ENCODE measurements around the gene AGK. TPM values are rescaled to one million over a fixed set of nuclear protein-coding genes. Genes with fewer than 3 reads are reported as not detected.

Gene AGK
- total RNA-seq, 1 experiment from 2014 or later: 41.9 TPM

DNA sequence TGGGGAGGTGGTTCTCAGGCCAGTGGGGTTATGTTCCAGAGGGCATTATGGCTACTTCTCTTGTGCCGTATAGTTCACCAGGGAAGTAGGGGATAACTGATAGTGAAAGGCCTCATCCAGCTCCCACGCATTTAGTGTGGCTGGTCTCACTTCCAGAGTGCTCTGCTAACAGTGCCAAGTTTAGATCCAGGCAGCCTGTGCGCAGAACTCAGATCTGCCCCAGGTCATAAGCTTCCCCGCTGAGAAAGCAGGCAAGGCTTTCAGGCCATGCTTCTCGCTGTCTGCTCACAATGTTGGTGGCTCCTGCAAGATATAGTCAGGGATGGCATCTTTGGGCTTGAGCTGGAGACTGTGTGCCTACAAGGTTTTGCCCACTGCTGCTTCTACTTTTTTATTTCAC is 11.3 kb downstream of the AGK start:
- BruUV-seq (replicated peaks): no TSS peak
- no peak overlapping the region for H3K27ac ChIP-seq (ENCODE audit: low read depth, low read length, poor library complexity, severe bottlenecking)
- H3K27me3 ChIP-seq (replicated peaks; ENCODE audit: insufficient read depth, low read depth, low read length, poor library complexity): no peaks in the 10 kb centered on the region
- no peak overlapping the region for H3K4me3 ChIP-seq (ENCODE audit: low read depth, low read length, poor library complexity, severe bottlenecking)
- no peak for TF ChIP-seq EZH2 (IDR thresholded peaks at IDR 0.05; ENCODE audit: borderline replicate concordance, low read depth, low read length, poor library complexity, severe bottlenecking)
- TF ChIP-seq, protein P1, sequence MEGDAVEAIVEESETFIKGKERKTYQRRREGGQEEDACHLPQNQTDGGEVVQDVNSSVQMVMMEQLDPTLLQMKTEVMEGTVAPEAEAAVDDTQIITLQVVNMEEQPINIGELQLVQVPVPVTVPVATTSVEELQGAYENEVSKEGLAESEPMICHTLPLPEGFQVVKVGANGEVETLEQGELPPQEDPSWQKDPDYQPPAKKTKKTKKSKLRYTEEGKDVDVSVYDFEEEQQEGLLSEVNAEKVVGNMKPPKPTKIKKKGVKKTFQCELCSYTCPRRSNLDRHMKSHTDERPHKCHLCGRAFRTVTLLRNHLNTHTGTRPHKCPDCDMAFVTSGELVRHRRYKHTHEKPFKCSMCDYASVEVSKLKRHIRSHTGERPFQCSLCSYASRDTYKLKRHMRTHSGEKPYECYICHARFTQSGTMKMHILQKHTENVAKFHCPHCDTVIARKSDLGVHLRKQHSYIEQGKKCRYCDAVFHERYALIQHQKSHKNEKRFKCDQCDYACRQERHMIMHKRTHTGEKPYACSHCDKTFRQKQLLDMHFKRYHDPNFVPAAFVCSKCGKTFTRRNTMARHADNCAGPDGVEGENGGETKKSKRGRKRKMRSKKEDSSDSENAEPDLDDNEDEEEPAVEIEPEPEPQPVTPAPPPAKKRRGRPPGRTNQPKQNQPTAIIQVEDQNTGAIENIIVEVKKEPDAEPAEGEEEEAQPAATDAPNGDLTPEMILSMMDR (conservative IDR thresholded peaks at IDR 0.05; ENCODE audit: low read depth, low read length): no peak
- peaks cover 11% of the 10 kb centered on the region for H3K9me3 ChIP-seq (ENCODE audit: low read depth, low read length, poor library complexity, severe bottlenecking)
- H3K4me1 ChIP-seq (ENCODE audit: insufficient read depth, low read length, poor library complexity, severe bottlenecking): no peaks in the 10 kb centered on the region
- intact Hi-C loops (cut with micrococcal nuclease; ENCODE audit: unreplicated experiment): no loop called here
- ChIA-PET CTCF (no interaction called here), POLR2A (ENCODE audit: low non-redundant PET) (no interaction called here)
- no peak for DNase-seq (ENCODE audit: low spot score)
- H3K36me3 ChIP-seq (ENCODE audit: insufficient read depth, low read length, poor library complexity, severe bottlenecking): peaks cover 19% of the 10 kb centered on the region

DNA sequence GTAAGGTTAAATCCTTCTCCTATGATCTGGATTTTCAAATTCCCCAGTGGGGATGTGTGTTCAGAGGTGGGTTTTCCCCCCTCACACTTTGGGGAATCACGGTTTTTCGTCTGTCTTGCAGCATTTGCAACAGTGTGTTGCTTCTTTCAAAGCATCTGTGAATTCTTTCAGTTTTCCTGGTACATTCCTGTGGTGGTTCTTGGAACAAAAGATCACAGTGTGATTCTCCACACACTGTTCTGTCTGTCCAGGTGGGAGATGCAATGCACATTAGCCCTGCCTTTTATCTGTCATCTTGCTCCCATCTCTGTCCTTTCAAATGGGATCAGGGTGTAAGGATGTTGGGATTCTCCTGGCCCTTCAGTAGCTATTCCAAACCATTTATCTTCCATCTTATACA is 11.8 kb downstream of the AGK start:
- intact Hi-C loops (cut with micrococcal nuclease; ENCODE audit: unreplicated experiment): no loop called here
- H3K9me3 ChIP-seq (ENCODE audit: low read depth, low read length, poor library complexity, severe bottlenecking): peaks cover 11% of the 10 kb centered on the region
- no peak overlapping the region for H3K4me3 ChIP-seq (ENCODE audit: low read depth, low read length, poor library complexity, severe bottlenecking)
- TF ChIP-seq, protein P1 (conservative IDR thresholded peaks at IDR 0.05; ENCODE audit: low read depth, low read length): no peak
- no peak for TF ChIP-seq EZH2 (IDR thresholded peaks at IDR 0.05; ENCODE audit: borderline replicate concordance, low read depth, low read length, poor library complexity, severe bottlenecking)
- no peak for DNase-seq (ENCODE audit: low spot score)
- H3K4me1 ChIP-seq (ENCODE audit: insufficient read depth, low read length, poor library complexity, severe bottlenecking): no peaks in the 10 kb centered on the region
- H3K27ac ChIP-seq (ENCODE audit: low read depth, low read length, poor library complexity, severe bottlenecking): no peak overlapping the region
- CTCF ChIA-PET: no interaction called here
- H3K27me3 ChIP-seq (replicated peaks; ENCODE audit: insufficient read depth, low read depth, low read length, poor library complexity): no peaks in the 10 kb centered on the region
- peaks cover 14% of the 10 kb centered on the region for H3K36me3 ChIP-seq (ENCODE audit: insufficient read depth, low read length, poor library complexity, severe bottlenecking)
- POLR2A ChIA-PET (ENCODE audit: low non-redundant PET): no interaction called here
- no TSS peak for BruUV-seq (replicated peaks)

DNA sequence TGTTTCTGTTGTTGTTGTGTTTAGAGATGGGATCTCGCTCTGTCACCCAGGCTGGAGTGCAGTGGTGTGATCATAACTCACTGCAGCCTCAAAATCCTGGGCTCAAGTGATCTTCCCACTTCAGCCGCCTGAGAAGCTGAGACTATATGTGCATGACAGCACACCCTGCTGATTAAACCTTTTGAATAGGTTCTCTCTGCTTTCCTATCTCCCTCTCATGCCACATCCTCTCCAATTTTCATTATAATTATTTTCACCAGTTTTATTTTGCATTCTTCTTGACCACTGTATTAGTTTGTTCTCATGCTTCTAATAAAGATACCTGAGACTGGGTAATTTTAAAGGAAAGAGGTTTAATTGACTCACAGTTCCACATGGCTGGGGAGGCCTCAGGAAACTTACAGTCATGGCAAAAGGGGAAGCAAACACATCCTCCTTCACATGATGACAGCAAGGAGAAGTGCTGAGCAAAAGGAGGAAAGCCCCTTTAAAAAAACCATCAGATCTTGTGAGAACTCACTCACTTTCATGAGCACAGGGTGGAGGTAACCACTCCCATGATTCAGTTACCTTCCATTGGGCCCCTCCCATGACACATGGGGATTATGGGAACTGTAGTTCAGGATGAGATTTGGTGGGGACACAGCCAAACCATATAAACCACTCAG is 12.9 kb downstream of the AGK start:
- BruUV-seq (replicated peaks): no TSS peak
- intact Hi-C loops (cut with micrococcal nuclease; ENCODE audit: unreplicated experiment): no loop called here
- ChIA-PET CTCF (no interaction called here), POLR2A (ENCODE audit: low non-redundant PET) (no interaction called here)
- Histone ChIP-seq H3K4me3 (ENCODE audit: low read depth, low read length, poor library complexity, severe bottlenecking) (no peak overlapping the region), H3K9me3 (ENCODE audit: low read depth, low read length, poor library complexity, severe bottlenecking) (peaks cover 6% of the 10 kb centered on the region), H3K27me3 (replicated peaks; ENCODE audit: insufficient read depth, low read depth, low read length, poor library complexity) (no peaks in the 10 kb centered on the region), H3K4me1 (ENCODE audit: insufficient read depth, low read length, poor library complexity, severe bottlenecking) (no peaks in the 10 kb centered on the region), H3K36me3 (ENCODE audit: insufficient read depth, low read length, poor library complexity, severe bottlenecking) (peaks cover 7% of the 10 kb centered on the region), H3K27ac (ENCODE audit: low read depth, low read length, poor library complexity, severe bottlenecking) (no peak overlapping the region)
- TF ChIP-seq, protein P1 (conservative IDR thresholded peaks at IDR 0.05; ENCODE audit: low read depth, low read length): no peak
- no peak for TF ChIP-seq EZH2 (IDR thresholded peaks at IDR 0.05; ENCODE audit: borderline replicate concordance, low read depth, low read length, poor library complexity, severe bottlenecking)
- no peak for DNase-seq (ENCODE audit: low spot score)

Measured in A673 (cell line).